ENCODE data around the gene GULP1.

The GULP1 gene

GRCh38 chr2:188576651-188577050, 285.0 kb downstream of the GULP1 start (continued):
- no peak for TF ChIP-seq KLF8 (tag by site-specific recombination; IDR thresholded peaks at IDR 0.05)
- TF ChIP-seq ZNF747 (tag by site-specific recombination; IDR thresholded peaks at IDR 0.05): no peak
- no peak for TF ChIP-seq PRDM1 (tag by site-specific recombination; IDR thresholded peaks at IDR 0.05)
- TF ChIP-seq GLIS2 (tag by site-specific recombination; IDR thresholded peaks at IDR 0.05): no peak
- TF ChIP-seq KLF7 (tag by site-specific recombination; IDR thresholded peaks at IDR 0.05; ENCODE audit: borderline replicate concordance): no peak

DNA sequence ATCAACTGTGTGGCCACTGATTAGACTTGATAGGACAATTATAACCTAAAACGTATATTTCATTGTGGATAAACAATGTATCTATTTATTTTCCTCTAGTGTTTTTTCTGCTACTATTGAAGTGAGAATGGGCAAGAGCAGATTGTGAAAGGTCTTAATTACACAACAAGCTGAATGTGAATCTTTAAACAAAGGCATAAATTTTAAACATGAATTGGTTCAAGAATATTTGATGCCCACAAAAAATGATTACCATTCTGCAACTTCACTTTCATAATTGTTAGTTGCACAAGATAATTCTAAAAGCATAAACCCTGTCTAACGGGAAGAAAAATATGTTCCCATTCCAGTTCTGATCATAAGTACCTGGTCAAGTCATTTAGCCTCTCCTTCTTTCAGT, 285.6 kb downstream of the GULP1 start:
- no peak overlapping the region for H3K27ac ChIP-seq (ENCODE audit: extremely low read depth, low read depth, low read length)
- no peaks in the 10 kb centered on the region for H3K36me3 ChIP-seq (ENCODE audit: control insufficient read depth in 2 of 2, insufficient read depth in 1 of 2, low read length in 2 of 2)
- peaks cover 3% of the 10 kb centered on the region; the same call in 1 of the 2 replicates for H3K4me1 ChIP-seq (ENCODE audit: control insufficient read depth, insufficient read depth, low read length)
- ChIA-PET POLR2A (no interaction called here), CTCF (no interaction called here)
- H3K4me3 ChIP-seq (ENCODE audit: low read depth, low read length): no peak overlapping the region
- no peaks in the 10 kb centered on the region for H3K9me3 ChIP-seq (ENCODE audit: control insufficient read depth, insufficient read depth, low read depth, low read length)
- no peak for TF ChIP-seq ZNF555 (tag by site-specific recombination; conservative IDR thresholded peaks at IDR 0.05)
- TF ChIP-seq ZSCAN18 (tag by site-specific recombination; IDR thresholded peaks at IDR 0.05): no peak
- TF ChIP-seq ZBTB49 (tag by site-specific recombination; IDR thresholded peaks at IDR 0.05; ENCODE audit: low read depth): no peak
- TF ChIP-seq, protein P1, sequence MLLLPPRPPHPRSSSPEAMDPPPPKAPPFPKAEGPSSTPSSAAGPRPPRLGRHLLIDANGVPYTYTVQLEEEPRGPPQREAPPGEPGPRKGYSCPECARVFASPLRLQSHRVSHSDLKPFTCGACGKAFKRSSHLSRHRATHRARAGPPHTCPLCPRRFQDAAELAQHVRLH (tag by site-specific recombination; IDR thresholded peaks at IDR 0.05): no peak
- no peak for TF ChIP-seq ZNF670 (tag by site-specific recombination; IDR thresholded peaks at IDR 0.05; ENCODE audit: low read depth)
- TF ChIP-seq ZNF654 (tag by site-specific recombination; IDR thresholded peaks at IDR 0.05; ENCODE audit: low read depth): no peak
- TF ChIP-seq ZNF133 (tag by site-specific recombination; IDR thresholded peaks at IDR 0.05): no peak
- TF ChIP-seq ZNF394 (tag by site-specific recombination; IDR thresholded peaks at IDR 0.05; ENCODE audit: borderline replicate concordance): no peak
- no peak for TF ChIP-seq ZNF280C (tag by site-specific recombination; IDR thresholded peaks at IDR 0.05)

GRCh38 chr2:188580738-188581137, 289.1 kb downstream of the GULP1 start:
- H3K9me3 ChIP-seq (ENCODE audit: control insufficient read depth, insufficient read depth, low read depth, low read length): no peaks in the 10 kb centered on the region
- H3K4me1 ChIP-seq (ENCODE audit: control insufficient read depth, insufficient read depth, low read length): no peaks in the 10 kb centered on the region
- POLR2A ChIA-PET: no interaction called here
- no peak overlapping the region for H3K4me3 ChIP-seq (ENCODE audit: low read depth, low read length)
- CTCF ChIA-PET: no interaction called here
- H3K27ac ChIP-seq (ENCODE audit: extremely low read depth, low read depth, low read length): no peak overlapping the region
- no peaks in the 10 kb centered on the region for H3K36me3 ChIP-seq (ENCODE audit: control insufficient read depth in 2 of 2, insufficient read depth in 1 of 2, low read length in 2 of 2)
- TF ChIP-seq SP3 (tag by site-specific recombination; IDR thresholded peaks at IDR 0.05) (no peak), ZNF132 (tag by site-specific recombination; IDR thresholded peaks at IDR 0.05; ENCODE audit: borderline replicate concordance) (no peak), ZNF202 (tag by site-specific recombination; IDR thresholded peaks at IDR 0.05; ENCODE audit: borderline replicate concordance) (no peak), ZNF785 (tag by site-specific recombination; IDR thresholded peaks at IDR 0.05) (no peak), ZNF362 (tag by site-specific recombination; IDR thresholded peaks at IDR 0.05) (no peak), ZNF707 (tag by site-specific recombination; IDR thresholded peaks at IDR 0.05) (no peak), MZF1 (tag by site-specific recombination; IDR thresholded peaks at IDR 0.05; ENCODE audit: borderline replicate concordance) (no peak), ZNF529 (tag by site-specific recombination; IDR thresholded peaks at IDR 0.05; ENCODE audit: insufficient replicate concordance) (no peak), ZNF843 (tag by site-specific recombination; IDR thresholded peaks at IDR 0.05) (no peak)
- TF ChIP-seq, protein P2, sequence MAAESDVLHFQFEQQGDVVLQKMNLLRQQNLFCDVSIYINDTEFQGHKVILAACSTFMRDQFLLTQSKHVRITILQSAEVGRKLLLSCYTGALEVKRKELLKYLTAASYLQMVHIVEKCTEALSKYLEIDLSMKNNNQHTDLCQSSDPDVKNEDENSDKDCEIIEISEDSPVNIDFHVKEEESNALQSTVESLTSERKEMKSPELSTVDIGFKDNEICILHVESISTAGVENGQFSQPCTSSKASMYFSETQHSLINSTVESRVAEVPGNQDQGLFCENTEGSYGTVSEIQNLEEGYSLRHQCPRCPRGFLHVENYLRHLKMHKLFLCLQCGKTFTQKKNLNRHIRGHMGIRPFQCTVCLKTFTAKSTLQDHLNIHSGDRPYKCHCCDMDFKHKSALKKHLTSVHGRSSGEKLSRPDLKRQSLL (tag by site-specific recombination; IDR thresholded peaks at IDR 0.05): no peak
- TF ChIP-seq, protein P3, sequence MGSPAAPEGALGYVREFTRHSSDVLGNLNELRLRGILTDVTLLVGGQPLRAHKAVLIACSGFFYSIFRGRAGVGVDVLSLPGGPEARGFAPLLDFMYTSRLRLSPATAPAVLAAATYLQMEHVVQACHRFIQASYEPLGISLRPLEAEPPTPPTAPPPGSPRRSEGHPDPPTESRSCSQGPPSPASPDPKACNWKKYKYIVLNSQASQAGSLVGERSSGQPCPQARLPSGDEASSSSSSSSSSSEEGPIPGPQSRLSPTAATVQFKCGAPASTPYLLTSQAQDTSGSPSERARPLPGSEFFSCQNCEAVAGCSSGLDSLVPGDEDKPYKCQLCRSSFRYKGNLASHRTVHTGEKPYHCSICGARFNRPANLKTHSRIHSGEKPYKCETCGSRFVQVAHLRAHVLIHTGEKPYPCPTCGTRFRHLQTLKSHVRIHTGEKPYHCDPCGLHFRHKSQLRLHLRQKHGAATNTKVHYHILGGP (tag by site-specific recombination; IDR thresholded peaks at IDR 0.05): no peak

Measured in HEK293 (cell line).